Measurements from ENCODE around the gene CENPP.
"Not testable (repeated sequence)": the region's sequence is repeated elsewhere in the genome, so short reads cannot be mapped to it uniquely, and the experiment has no call there.

CENPP gene

DNA sequence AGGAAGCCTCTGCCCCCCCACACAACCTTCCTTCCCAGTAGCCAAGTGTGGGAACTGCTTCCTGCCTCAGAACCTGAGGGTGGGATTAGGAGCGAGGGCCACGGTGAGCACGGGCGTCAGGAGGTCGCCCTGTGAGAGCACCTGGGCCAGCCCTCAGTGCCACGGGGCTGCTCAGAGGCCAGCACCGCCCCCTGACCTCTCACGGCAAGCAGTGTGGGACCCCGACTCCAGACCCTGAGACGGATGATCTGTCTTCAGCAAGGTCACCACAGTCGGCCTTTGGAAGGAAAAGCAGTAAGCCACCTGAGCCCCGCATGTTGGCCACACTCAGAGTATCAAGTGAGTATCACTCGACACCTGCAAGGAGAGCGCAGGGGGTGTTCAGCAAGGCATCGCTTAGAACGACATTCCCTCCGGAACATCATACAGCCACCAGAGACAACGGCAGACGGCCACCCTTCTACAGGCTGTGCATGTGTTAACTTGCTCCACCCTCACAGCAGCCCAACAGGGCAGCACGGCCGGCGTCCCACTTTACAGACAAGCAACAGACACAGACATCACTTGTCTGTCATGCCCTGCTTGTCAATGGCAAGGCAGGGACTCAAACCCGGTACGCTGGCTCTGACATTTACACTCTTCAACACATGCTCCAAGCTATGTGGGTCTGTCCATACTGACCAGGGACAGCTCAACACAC lies 294.0 kb downstream of the CENPP start:
- no peak for DNase-seq

DNA sequence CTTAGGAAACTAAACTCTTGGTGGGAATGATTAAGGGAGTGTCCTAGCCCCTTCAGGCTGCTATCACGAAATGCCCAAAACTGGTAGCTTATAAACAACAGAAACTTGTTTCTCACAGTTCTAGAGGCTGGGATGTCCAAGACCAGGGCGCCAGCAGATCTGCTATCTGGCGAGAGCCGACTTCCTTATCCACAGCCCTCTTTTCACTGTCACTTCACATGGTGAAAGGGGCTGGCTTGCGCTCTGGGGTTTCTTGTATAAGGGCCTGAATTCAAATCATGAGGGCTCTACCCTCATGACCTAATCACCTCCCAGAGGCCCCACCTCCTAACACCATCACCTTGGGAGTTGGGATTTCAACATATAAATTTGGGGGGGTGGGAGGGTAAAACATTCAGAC lies 295.1 kb downstream of the CENPP start:
- no peak for DNase-seq

- not testable (repeated sequence) for DNase-seq
Observed at GRCh38 chr9:92623936-92624335, 298.2 kb downstream of the CENPP start.

GRCh38 chr9:92626484-92626883 lies 300.7 kb downstream of the CENPP start:
- no peak for DNase-seq

DNA sequence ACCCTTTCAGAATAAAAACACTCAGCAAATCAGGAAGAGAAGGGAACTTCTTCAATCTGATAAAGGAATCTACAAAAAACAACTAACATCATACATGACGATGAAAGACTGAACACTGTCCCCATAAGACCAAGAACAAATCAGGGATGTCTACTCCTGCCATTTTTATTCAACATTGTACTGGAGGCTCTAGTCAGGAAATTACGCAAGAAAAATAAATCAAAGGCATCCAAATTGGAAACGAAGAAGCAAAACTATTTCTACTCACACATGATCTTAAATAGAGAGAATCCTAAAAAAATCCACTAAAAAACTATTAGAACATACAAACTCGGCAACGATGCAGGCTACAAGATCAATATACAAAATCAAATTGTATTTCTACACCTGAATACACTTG lies 301.9 kb downstream of the CENPP start:
- no peak for DNase-seq

GRCh38 chr9:92631452-92632343 lies 305.9 kb downstream of the CENPP start:
- no peak for DNase-seq

DNA sequence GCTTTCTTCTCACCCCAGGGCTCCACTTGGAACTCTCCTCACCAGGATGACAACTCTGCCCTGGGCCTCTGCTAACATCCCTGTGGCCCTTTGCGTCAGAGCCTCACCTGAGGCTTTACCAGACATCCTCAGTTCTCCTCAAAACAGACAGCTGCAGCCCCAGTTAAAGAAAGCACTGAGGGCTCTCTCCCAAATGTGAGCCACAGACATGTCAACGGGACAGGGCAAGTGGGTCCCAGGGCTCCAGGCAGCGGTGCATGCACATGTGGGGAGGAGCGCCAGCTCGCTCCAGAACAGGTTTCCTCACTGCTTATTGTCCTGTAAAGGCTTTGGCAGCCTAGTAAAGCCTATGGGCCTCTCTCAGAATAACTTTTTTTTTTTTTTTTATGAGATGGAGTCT lies 306.9 kb downstream of the CENPP start:
- DNase-seq: no peak

- DNase-seq: no peak
Observed at GRCh38 chr9:92633614-92634278, 308.0 kb downstream of the CENPP start.

- DNase-seq: peak; percentile 7
Observed at GRCh38 chr9:92634712-92635605, 309.2 kb downstream of the CENPP start.

GRCh38 chr9:92635760-92636159 lies 310.0 kb downstream of the CENPP start:
- DNase-seq: no peak

DNA sequence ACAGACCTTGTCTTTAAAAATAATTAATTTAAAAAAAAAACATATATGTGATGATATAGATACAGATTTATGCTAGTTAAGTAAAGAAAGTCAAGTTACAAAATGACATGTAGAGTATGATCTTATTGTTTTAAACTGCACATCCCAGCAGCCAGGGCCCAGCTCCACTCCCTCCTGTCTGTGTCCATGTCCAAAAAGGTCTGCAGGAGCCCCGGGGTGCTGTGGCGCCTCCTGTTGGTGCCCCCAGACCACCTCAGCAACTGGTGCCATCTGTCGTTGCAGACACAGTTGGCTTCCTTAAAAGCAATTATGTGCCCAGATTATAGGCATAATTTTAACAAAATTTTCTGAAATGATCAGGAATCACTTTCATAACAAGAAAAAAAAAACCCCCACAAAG lies 310.9 kb downstream of the CENPP start:
- no peak for DNase-seq

GRCh38 chr9:92637326-92637725 lies 311.6 kb downstream of the CENPP start:
- DNase-seq: no peak

DNA sequence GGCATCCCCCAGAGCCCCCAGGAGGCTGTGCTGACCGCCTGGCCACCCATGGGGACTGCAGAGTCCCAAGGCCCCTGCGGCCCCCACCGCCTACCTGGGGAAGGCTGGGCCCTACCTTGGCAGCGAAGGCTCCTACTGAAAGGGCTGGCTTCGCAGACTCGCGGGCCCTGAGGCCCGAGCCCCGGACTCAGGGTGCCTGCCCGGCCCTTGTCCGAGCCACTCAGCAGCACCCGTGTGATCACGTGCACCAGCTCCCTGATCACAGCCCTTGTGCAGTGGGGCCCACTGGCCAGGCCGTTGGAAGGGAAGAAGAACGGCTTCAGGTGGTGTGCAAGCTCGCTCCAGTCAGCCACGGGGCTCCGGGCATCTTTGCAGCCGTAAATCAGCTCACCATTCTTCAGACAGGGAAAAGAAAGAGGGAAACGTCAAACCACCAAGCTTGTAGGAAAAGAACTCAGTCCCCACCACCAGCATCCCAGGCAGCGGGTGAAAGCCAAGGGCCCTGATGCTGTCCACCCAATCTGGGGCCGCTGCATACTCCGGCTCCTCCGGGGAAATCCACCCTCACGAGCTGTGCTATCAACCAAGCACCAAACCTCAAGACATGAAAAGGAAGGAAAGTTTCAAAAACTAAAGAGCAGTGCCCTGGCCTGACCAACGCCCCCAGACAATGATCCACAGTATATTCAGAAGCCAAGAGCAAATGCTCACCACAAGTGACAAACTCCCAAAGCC lies 312.3 kb downstream of the CENPP start:
- no peak for DNase-seq

DNA sequence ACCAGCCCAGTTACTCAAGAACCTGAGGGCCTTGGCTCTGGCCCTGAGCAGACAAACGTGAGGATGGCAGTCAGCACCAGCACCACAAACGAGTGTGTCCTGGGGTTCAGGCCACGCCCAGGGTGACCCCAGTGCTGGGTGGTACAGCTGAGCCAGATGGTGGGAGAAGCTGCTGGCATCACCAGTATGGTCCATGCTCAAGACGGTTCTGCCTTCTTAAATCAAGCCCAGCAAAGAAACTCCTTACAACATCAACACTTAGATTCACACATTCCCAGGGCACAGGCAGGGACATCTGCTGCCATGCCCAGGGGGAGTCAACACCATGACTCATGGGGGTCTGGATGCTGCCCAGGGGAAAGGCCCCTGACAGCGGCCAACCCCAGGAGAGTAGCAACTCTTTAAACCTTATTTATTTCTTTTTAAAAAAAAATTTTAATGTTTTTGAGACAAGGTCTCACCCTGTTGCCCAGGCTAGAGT lies 312.9 kb downstream of the CENPP start:
- no peak for DNase-seq

DNA sequence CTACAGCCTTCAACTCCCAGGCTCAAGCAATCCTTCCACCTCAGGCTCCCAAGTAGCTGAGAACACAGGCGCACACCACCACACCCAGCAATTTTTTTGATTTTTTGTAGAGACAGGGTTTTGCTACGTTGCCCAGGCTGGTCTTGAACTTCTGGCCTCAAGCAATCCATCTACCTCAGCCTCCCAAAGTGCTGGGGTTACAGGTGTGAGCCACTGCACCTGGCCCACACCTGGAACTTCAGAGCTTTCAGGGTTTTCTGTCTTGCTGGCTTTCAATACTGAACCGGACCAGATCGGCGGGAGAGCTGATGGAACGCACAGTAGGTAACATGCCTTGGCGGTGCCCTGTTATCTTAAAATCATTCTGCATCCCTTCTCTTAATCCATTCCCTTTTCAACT lies 313.4 kb downstream of the CENPP start:
- DNase-seq: no peak

DNA sequence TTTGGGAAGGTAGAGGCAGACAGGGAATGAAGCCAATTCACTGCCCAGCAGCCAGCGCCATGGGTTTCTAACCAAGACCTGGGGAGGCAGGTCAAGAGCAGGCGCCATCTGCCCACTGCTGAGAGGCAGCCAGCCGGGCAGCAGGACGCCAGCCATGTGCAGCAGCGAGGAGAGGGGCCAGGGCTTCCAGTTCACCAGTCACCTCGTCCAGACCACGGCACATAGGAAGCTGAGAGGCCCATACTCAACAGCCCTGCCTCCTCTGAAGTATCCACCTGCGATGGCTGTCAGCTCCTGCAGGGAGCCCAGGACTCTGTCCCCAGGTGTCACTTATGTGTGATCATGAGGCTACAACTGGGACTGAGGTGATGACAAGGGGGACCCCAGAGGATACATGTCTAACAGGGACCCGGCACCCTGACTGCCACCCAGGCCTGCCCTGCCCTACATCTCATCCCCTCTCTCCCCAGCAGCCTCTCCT lies 314.1 kb downstream of the CENPP start:
- no peak for DNase-seq

DNA sequence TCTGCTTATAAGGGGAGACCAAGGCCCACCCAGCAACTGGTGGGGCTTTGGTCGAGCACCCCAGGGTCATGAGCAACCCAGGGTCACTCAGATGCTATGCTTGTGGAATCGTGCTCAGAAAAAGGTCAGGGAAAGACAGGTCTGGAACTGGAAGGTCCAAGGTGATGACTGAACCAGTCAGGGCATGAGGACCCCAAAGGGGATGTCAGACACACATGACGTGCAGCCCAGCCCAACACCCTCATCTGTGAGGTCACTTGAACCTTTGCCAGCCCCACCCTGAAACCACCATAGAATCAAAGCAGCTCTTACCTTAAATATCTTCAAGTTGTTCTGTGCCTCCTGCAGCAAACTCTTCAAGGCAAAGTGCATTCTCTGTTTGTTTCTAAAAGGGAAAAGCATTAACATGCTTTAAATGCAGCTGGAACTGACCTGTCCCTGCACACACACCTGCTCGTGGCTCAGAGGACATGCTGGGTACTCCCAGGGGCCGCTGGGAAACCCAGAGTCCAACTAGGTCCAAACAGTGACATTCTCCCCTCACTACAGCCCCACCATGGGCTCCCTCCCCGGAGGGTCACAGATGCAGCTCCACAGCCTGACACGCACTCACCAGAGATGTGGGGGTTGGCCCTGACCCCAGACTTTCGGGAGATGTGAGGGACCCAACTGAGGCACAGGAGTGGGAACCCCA lies 314.8 kb downstream of the CENPP start:
- DNase-seq: no peak

- DNase-seq: no peak
Observed at GRCh38 chr9:92641092-92641809, 315.5 kb downstream of the CENPP start.

DNA sequence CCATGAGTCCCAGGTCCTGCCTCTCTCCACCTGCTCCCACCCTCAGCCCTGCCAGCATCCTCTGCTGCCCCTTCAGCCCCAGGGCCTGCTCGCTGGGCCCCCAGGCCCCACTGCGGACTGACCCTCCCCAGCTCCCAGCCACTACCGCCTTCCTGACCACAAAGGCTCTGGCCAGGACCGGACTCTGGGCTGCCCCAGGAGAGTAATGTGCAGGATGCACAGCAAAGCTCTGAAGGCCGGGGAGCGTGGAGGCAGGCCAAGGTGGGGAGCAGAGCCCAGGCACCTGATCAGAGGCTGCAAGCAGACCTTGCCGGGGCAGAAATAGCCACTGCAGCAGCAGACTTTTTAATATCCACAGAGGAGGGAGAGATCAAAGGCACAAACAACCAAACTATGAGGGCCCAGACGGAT lies 316.3 kb downstream of the CENPP start:
- no peak for DNase-seq

DNA sequence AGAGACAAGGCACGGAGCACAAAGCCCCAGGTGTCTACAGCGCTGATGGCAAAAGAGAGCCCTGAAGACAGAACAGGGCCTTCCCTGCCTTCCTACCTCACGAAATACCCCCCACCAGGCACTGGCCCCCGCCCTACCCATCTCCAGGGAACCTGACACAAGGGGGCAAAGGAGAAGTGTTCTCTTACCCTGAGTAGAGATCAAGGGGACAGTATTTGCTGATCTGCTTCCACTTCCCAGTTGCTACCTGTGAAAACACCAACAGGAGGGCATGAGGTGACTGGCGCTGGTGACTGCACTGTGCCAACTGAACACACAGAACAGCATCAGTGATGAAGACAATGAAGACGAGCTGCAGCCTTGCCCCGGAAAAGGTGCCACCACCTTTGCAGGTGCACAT lies 316.8 kb downstream of the CENPP start:
- DNase-seq: no peak
